Activated CD4-positive, alpha-beta memory T cell treated with anti-CD3 and anti-CD28 coated beads, Interleukin-2, amount 10 ng/mL, durations not matched to agents 7 days and 5 days (primary cell): ENCODE measurements around the gene ZNF287. TPM values are rescaled to one million over a fixed set of nuclear protein-coding genes. Genes with fewer than 3 reads are reported as not detected.

Source experiments
- CTCF ChIA-PET: fragments of 350-600 bp; sonication (Branson Sonifier 250); formaldehyde crosslinking; loops from one replicate; lab custom pipeline; 2021; ENCODE audit warnings: antibody characterized with exemption, inconsistent platforms; lab: Charles Lee
- POLR2A ChIA-PET: fragments of 350-600 bp; sonication (Branson Sonifier 250); formaldehyde crosslinking; loops from one replicate; lab custom pipeline; 2021; ENCODE audit warnings: antibody characterized with exemption; lab: Charles Lee
- DNase-seq: peaks from one replicate; pipeline ENCODE4 v3.0.0-alpha.2; 2020
- H3K27ac Mint-ChIP-seq: one replicate; pipeline ENCODE4 v1.8.0; 2021; ENCODE audit warnings: mild to moderate bottlenecking, mixed read lengths
- H3K27me3 Mint-ChIP-seq: one replicate; pipeline ENCODE4 v1.8.0; 2021; ENCODE audit warnings: mixed read lengths
- H3K36me3 Mint-ChIP-seq: one replicate; pipeline ENCODE4 v1.8.0; 2021; ENCODE audit warnings: low read depth, mixed read lengths
- H3K4me1 Mint-ChIP-seq: one replicate; pipeline ENCODE4 v1.8.0; 2021; ENCODE audit warnings: mixed read lengths
- H3K4me3 Mint-ChIP-seq: one replicate; pipeline ENCODE4 v1.8.0; 2021; ENCODE audit warnings: mild to moderate bottlenecking, mixed read lengths
- H3K9me3 Mint-ChIP-seq: one replicate; pipeline ENCODE4 v1.8.0; 2021; ENCODE audit warnings: mixed read lengths
- total RNA-seq, 2 experiments: library from RNA; stranded (reverse); gene quantifications; one replicate each; pipeline ENCODE4 v1.2.3, GENCODE V29; 2021

The ZNF287 gene
- total RNA-seq, 2 experiments from 2014 or later: 7.4 TPM

DNA sequence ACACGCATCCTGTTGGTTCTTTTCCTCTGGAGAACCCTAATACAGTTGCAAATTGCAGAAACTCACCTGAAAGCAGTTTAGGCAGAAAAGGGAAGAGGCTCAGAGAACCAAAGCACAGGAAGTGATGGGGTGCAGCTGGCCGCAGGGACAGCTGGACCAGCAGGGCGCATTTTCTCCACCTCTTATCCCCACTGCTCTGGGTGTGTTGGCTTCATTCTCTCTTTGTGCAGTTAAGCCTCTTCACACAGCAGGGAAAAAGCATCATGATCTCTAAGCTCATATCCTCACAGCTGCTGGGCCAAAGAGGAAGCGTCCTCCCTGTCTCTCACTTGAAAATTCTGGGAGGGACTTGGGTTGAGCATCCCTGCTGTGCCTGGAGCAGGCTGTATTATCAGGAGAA, 57.0 kb downstream of the ZNF287 start:
- no peak for DNase-seq
- H3K4me1 Mint-ChIP-seq: peaks cover 10% of the 10 kb centered on the region
- H3K27ac Mint-ChIP-seq: no peak overlapping the region
- CTCF ChIA-PET: interaction anchor here (1.9 kb wide), 1 partner anchor 9 kb away, joined by 4 read pairs; no protein-coding TSS in a partner anchor
- peaks cover 24% of the 10 kb centered on the region for H3K27me3 Mint-ChIP-seq
- H3K9me3 Mint-ChIP-seq: no peaks in the 10 kb centered on the region
- no peak overlapping the region for H3K4me3 Mint-ChIP-seq
- no peaks in the 10 kb centered on the region for H3K36me3 Mint-ChIP-seq
- POLR2A ChIA-PET: no interaction called here

- Mint-ChIP-seq H3K4me1 (peaks cover 10% of the 10 kb centered on the region), H3K9me3 (no peaks in the 10 kb centered on the region), H3K27me3 (peaks cover 20% of the 10 kb centered on the region), H3K4me3 (no peak overlapping the region), H3K27ac (no peak overlapping the region), H3K36me3 (no peaks in the 10 kb centered on the region)
- ChIA-PET CTCF (interaction anchor here (1.9 kb wide), 1 partner anchor 10 kb away, joined by 4 read pairs; no protein-coding TSS in a partner anchor), POLR2A (no interaction called here)
- no peak for DNase-seq
Measured at GRCh38 chr17:16511593-16511992, 57.4 kb downstream of the ZNF287 start.

DNA sequence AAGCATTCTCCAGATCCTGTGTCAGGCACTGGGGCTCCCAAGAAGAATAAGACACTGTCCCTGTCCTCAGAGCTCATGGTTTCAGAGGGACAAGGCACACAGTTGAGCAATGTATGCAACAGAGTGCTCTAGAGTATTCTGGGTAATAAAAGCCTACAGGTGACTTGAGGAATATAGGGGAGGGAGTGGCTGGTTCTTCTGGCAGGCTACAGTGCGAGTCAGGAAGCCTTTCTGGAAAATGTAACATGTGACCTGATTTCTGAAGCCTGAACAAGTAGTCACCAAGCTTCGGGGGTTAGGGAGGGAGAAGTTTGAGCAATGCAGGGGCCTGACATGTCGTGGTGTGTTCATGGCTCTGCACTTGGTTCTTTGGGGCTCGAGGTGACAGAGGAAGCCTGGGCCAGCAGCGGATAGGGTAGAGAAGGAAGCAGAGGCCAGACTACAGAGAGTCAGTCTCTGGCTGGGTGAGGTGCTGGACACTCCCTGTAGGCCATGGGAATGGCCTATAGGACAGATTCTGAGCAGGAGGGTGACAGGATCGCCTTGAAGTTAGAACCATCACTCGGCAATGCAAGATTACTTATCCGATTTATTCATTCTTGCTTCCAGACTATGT, 61.0 kb downstream of the ZNF287 start:
- H3K9me3 Mint-ChIP-seq: no peaks in the 10 kb centered on the region
- H3K4me3 Mint-ChIP-seq: no peak overlapping the region
- ChIA-PET POLR2A (no interaction called here), CTCF (interaction anchor here (0.9 kb wide), 1 partner anchor 13 kb away, joined by 3 read pairs; no protein-coding TSS in a partner anchor)
- peaks cover 8% of the 10 kb centered on the region for H3K4me1 Mint-ChIP-seq
- H3K36me3 Mint-ChIP-seq: no peaks in the 10 kb centered on the region
- no peak for DNase-seq
- peaks cover 3% of the 10 kb centered on the region for H3K27me3 Mint-ChIP-seq
- no peak overlapping the region for H3K27ac Mint-ChIP-seq

GRCh38 chr17:16506188-16506587, 62.8 kb downstream of the ZNF287 start:
- ChIA-PET CTCF (no interaction called here), POLR2A (no interaction called here)
- DNase-seq: no peak
- Mint-ChIP-seq H3K27me3 (peaks cover 3% of the 10 kb centered on the region), H3K4me1 (no peaks in the 10 kb centered on the region), H3K4me3 (no peak overlapping the region), H3K9me3 (no peaks in the 10 kb centered on the region), H3K27ac (no peak overlapping the region), H3K36me3 (no peaks in the 10 kb centered on the region)

DNA sequence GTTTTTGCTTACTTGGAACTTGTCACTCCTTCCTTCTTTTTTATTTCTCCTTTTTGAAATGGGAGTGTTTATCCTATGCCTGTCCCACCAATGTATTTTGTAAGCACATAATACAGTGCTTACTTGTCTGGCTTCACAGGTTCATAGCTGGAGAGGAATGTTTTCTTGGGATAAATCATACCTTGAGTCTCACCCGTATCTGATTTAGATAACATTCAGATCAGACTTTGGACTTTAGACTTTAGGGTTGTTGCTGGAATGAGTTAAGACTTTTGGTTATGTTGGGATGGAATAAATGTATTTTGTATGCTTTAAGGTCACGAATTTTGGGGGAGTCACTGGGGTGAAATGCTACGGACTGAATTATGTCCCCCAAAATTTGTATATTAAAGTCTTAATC, 64.0 kb downstream of the ZNF287 start:
- Mint-ChIP-seq H3K27ac (no peak overlapping the region), H3K9me3 (no peaks in the 10 kb centered on the region), H3K4me1 (no peaks in the 10 kb centered on the region), H3K27me3 (peaks cover 3% of the 10 kb centered on the region), H3K36me3 (no peaks in the 10 kb centered on the region), H3K4me3 (no peak overlapping the region)
- ChIA-PET POLR2A (no interaction called here), CTCF (no interaction called here)
- no peak for DNase-seq

Other genes with a start within 250 kb of the ZNF287 start
- 10 to 100 TPM in 1 of 2 experiments, 1 to 10 TPM in 1; 9.4 to 12.3 TPM for gene CENPV, start 215.7 kb downstream of the ZNF287 start, total RNA-seq
- 1,000 to 10,000 TPM; 1,185 TPM for gene UBB, start 188.1 kb downstream of the ZNF287 start, total RNA-seq
- 100 to 1,000 TPM; 131 to 142 TPM for gene TRPV2, start 153.6 kb downstream of the ZNF287 start, total RNA-seq
- gene LRRC75A, start 77.0 kb downstream of the ZNF287 start, total RNA-seq: 1 to 10 TPM; 1.2 to 1.8 TPM
- 1 to 10 TPM; 4.4 to 5.6 TPM for gene ZNF624, start 84.6 kb upstream of the ZNF287 start, total RNA-seq
- 1 to 10 TPM; 5.3 to 5.8 TPM for gene CCDC144A, start 121.0 kb upstream of the ZNF287 start, total RNA-seq